ENCODE data around the gene A1BG. TPM values are rescaled to one million over a fixed set of nuclear protein-coding genes. Genes with fewer than 3 reads are reported as not detected.

The A1BG gene
- total RNA-seq, 1 experiment from 2014 or later, result 1.2 TPM

- intact Hi-C loops (cut with micrococcal nuclease), result loop anchor here (5.0 kb wide), 2 partner anchors 78 to 188 kb away; partner anchors contain the start of genes ZBTB45 and ZNF584
- H3K27me3 ChIP-seq (ENCODE audit: insufficient read depth, low read length), result no peaks in the 10 kb centered on the region
- no peak overlapping the region for H3K4me3 ChIP-seq (replicated peaks in 1 of 2; ENCODE audit: low read depth in 1 of 2, low read length in 2 of 2)
- ChIA-PET RAD21 (ENCODE audit: low non-redundant PET in 1 of 2, low total read pairs in 2 of 2, uncharacterized antibody in 2 of 2, unreplicated experiment in 2 of 2) (no interaction called here), CTCF (interaction anchor here (1.1 kb wide), 1 partner anchor 34 kb away, joined by 3 read pairs; the partner anchor contains the start of gene ZNF497), POLR2A (no interaction called here)
- H3K9me2 ChIP-seq (ENCODE audit: insufficient read depth), result no peaks in the 10 kb centered on the region
- no peak overlapping the region for H3K9ac ChIP-seq (ENCODE audit: low read length)
- TF ChIP-seq RAD21 (IDR thresholded peaks at IDR 0.05; ENCODE audit: low read depth), result peak; percentile 53; the same call in 1 of the 2 replicates
- TF ChIP-seq FOSL1 (IDR thresholded peaks at IDR 0.05; ENCODE audit: low read depth), result no peak
- TF ChIP-seq, protein P1, sequence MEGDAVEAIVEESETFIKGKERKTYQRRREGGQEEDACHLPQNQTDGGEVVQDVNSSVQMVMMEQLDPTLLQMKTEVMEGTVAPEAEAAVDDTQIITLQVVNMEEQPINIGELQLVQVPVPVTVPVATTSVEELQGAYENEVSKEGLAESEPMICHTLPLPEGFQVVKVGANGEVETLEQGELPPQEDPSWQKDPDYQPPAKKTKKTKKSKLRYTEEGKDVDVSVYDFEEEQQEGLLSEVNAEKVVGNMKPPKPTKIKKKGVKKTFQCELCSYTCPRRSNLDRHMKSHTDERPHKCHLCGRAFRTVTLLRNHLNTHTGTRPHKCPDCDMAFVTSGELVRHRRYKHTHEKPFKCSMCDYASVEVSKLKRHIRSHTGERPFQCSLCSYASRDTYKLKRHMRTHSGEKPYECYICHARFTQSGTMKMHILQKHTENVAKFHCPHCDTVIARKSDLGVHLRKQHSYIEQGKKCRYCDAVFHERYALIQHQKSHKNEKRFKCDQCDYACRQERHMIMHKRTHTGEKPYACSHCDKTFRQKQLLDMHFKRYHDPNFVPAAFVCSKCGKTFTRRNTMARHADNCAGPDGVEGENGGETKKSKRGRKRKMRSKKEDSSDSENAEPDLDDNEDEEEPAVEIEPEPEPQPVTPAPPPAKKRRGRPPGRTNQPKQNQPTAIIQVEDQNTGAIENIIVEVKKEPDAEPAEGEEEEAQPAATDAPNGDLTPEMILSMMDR (IDR thresholded peaks at IDR 0.05 in 2 of 3, conservative IDR thresholded peaks at IDR 0.05 in 1 of 3; ENCODE audit: borderline replicate concordance in 1 of 3, insufficient read depth in 1 of 3, low read depth in 2 of 3, low read length in 2 of 3), result peak; percentile 16 to 57 (median 37); a peak in 4 of 6 replicates
- BruUV-seq (replicated peaks), result no TSS peak
- H3K36me3 ChIP-seq (ENCODE audit: control insufficient read depth in 1 of 2, insufficient read depth in 2 of 2, low read length in 2 of 2), result no peaks in the 10 kb centered on the region
- ATAC-seq (no peak), DNase-seq (ENCODE audit: low read depth, low spot score) (no peak)
- peaks cover 33% of the 10 kb centered on the region for H3K79me2 ChIP-seq (ENCODE audit: insufficient read depth, low read length)
- H2AFZ ChIP-seq (ENCODE audit: low read depth, low read length, poor library complexity, severe bottlenecking), result no peak overlapping the region
- no peaks in the 10 kb centered on the region for H3K9me3 ChIP-seq (ENCODE audit: control insufficient read depth in 1 of 2, insufficient read depth in 1 of 2, low read depth in 1 of 2, low read length in 2 of 2)
- H4K20me1 ChIP-seq (ENCODE audit: insufficient read depth), result no peaks in the 10 kb centered on the region
- H3K4me2 ChIP-seq (ENCODE audit: low read length), result peak overlapping the region; percentile 90; the same call in 1 of the 2 replicates
- H3K27ac ChIP-seq (ENCODE audit: low read depth, low read length), result no peak overlapping the region
- peaks cover 10 to 24% of the 10 kb centered on the region in 2 experiments for H3K4me1 ChIP-seq (ENCODE audit: control insufficient read depth in 1 of 2, insufficient read depth in 2 of 2, low read length in 2 of 2)
Measured at GRCh38 chr19:58328999-58329398, 24.3 kb downstream of the A1BG start.

GRCh38 chr19:58326914-58327726 is 26.2 kb downstream of the A1BG start, which contains the start of gene ZSCAN22:
ZSCAN22 (plus strand) TSS chr19:58326994; CDS start chr19:58334803, 7,809 bp downstream.
- Histone ChIP-seq H3K4me2 (ENCODE audit: low read length) (peak within 1 kb of the TSS; percentile 90), H3K36me3 (ENCODE audit: control insufficient read depth in 1 of 2, insufficient read depth in 2 of 2, low read length in 2 of 2) (no peaks in the 10 kb centered on the region), H3K9me2 (ENCODE audit: insufficient read depth) (no peaks in the 10 kb centered on the region), H3K27me3 (ENCODE audit: insufficient read depth, low read length) (no peaks in the 10 kb centered on the region), H3K4me1 (ENCODE audit: control insufficient read depth in 1 of 2, insufficient read depth in 2 of 2, low read length in 2 of 2) (peaks cover 10 to 24% of the 10 kb centered on the region in 2 experiments), H3K4me3 (replicated peaks in 1 of 2; ENCODE audit: low read depth in 1 of 2, low read length in 2 of 2) (peak within 1 kb of the TSS; percentile 78 to 91), H3K27ac (ENCODE audit: low read depth, low read length) (peak within 1 kb of the TSS; percentile 71), H3K9me3 (ENCODE audit: control insufficient read depth in 1 of 2, insufficient read depth in 1 of 2, low read depth in 1 of 2, low read length in 2 of 2) (no peaks in the 10 kb centered on the region), H2AFZ (ENCODE audit: low read depth, low read length, poor library complexity, severe bottlenecking) (peak within 1 kb of the TSS; percentile 13), H3K79me2 (ENCODE audit: insufficient read depth, low read length) (peaks cover 33% of the 10 kb centered on the region), H4K20me1 (ENCODE audit: insufficient read depth) (no peaks in the 10 kb centered on the region), H3K9ac (ENCODE audit: low read length) (peak within 1 kb of the TSS; percentile 72)
- peak; percentile 93 for ATAC-seq
- ChIA-PET CTCF (interaction anchor here (1.3 kb wide), 1 partner anchor 192 kb away, joined by 10 read pairs; the partner anchor contains the start of gene ZBTB45), RAD21 (ENCODE audit: low non-redundant PET in 1 of 2, low total read pairs in 2 of 2, uncharacterized antibody in 2 of 2, unreplicated experiment in 2 of 2) (interaction anchor here in 1 of 2 experiments (0.5 kb wide), 1 partner anchor 44 kb away, joined by 3 read pairs; no protein-coding TSS in a partner anchor), POLR2A (interaction anchor here (0.6 to 2.1 kb wide), 6 partner anchors 21 to 187 kb away, joined by 3 to 9 read pairs (median 3); partner anchors contain the start of gene ZNF497)
- intact Hi-C loops (cut with micrococcal nuclease), result loop anchor here (1.0 to 5.0 kb wide), 5 partner anchors 22 to 190 kb away; partner anchors contain the start of genes ERVK3-1, ZBTB45, ZNF497 and ZNF544
- BruUV-seq (replicated peaks), result TSS peak; percentile 72
- DNase-seq (ENCODE audit: low read depth, low spot score), result peak; percentile 94
- TF ChIP-seq TCF7L2 (IDR thresholded peaks at IDR 0.05; ENCODE audit: borderline replicate concordance, extremely low read depth, insufficient read depth, insufficient read length) (peak; percentile 80), ATF3 (IDR thresholded peaks at IDR 0.05) (no peak), JUND (IDR thresholded peaks at IDR 0.05) (no peak), SRF (IDR thresholded peaks at IDR 0.05; ENCODE audit: low read depth) (peak; percentile 87), POLR2A (IDR thresholded peaks at IDR 0.05; ENCODE audit: borderline replicate concordance, extremely low read depth, insufficient read depth, insufficient read length) (peak; percentile 85), CBX3 (IDR thresholded peaks at IDR 0.05; ENCODE audit: low read depth) (peak; percentile 99), EZH2phosphoT487 (IDR thresholded peaks at IDR 0.05; ENCODE audit: borderline replicate concordance) (no peak), ZNF274 (IDR thresholded peaks at IDR 0.05; ENCODE audit: low read depth, low read length) (no peak), RAD21 (IDR thresholded peaks at IDR 0.05; ENCODE audit: low read depth) (no peak; the same call in 1 of the 2 replicates)
- TF ChIP-seq, protein P2, sequence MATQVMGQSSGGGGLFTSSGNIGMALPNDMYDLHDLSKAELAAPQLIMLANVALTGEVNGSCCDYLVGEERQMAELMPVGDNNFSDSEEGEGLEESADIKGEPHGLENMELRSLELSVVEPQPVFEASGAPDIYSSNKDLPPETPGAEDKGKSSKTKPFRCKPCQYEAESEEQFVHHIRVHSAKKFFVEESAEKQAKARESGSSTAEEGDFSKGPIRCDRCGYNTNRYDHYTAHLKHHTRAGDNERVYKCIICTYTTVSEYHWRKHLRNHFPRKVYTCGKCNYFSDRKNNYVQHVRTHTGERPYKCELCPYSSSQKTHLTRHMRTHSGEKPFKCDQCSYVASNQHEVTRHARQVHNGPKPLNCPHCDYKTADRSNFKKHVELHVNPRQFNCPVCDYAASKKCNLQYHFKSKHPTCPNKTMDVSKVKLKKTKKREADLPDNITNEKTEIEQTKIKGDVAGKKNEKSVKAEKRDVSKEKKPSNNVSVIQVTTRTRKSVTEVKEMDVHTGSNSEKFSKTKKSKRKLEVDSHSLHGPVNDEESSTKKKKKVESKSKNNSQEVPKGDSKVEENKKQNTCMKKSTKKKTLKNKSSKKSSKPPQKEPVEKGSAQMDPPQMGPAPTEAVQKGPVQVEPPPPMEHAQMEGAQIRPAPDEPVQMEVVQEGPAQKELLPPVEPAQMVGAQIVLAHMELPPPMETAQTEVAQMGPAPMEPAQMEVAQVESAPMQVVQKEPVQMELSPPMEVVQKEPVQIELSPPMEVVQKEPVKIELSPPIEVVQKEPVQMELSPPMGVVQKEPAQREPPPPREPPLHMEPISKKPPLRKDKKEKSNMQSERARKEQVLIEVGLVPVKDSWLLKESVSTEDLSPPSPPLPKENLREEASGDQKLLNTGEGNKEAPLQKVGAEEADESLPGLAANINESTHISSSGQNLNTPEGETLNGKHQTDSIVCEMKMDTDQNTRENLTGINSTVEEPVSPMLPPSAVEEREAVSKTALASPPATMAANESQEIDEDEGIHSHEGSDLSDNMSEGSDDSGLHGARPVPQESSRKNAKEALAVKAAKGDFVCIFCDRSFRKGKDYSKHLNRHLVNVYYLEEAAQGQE (IDR thresholded peaks at IDR 0.05; ENCODE audit: low read depth), result no peak
